Amniotic epithelial cell (primary cell): ENCODE data around the gene TENT5A.

Source experiments
- DNase-seq: peaks from one replicate; pipeline ENCODE4 v3.0.0-alpha.2; 2010; ENCODE audit warnings: low read depth

The TENT5A gene

DNA sequence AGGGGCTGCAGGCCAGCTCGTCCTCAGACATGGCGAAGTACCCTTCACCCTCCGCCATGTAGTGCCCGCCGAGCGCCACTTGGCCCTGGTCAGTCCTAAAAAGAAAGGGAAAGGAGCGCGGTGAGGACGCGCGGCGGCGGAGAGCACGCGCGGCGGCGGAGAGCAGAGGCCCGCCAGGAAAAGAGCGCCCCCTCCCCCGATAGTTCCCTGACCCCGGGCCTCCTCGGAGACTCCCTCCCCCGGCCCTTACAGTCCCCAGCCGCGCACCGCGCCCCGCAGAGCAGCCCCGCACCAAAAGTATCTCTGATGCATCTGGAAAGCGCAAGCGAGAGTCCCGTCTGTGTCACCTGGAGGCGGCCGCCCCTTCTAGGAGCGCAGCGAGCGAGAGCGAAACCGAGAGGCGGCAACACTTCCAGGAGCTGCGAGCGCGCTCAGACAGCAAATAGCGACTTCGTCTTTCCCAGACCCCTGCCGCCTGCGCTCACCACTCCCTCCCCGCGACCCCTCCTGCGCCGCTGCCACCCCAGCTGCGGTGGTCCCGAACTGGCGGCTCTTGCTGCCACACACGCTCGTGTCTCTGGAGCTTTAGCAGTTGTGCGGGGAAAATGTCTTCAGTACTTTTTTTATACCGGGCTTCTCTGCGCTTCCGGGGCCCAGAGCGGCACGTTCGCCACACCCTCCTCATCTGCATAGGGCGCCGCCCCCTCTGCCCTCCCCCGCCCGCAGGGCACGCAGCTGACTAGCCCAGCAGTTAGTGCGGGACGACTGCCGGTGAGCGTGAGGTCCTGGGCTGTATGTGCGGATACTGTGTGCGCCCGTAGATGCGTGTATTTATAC lies at the start of gene TENT5A:
Gene TENT5A, minus strand, starts transcription at position 598 of the 837 bp plus-strand sequence. Its CDS starts 540 bp downstream, at position 58.
- peak; percentile 92 for DNase-seq

DNA sequence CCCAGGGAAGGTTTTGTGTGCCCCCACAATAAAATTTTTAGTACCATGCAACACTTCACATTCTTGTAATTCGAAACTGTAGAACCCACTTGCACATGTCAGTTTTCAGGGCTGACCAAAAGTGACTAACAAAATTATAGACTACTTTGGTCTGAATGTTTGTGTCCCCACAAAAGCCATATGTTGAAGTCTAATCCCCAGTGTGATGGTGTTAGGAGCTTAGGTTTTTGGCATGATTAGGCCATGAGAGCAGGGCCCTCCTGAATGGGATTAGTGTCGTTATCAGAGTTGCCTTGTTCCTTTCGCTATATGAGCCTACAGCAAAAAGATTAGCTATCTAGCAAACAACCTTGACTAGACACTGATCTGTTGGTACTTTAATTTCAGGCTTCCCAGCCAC lies 49.0 kb upstream of the TENT5A start:
- DNase-seq, result no peak

DNA sequence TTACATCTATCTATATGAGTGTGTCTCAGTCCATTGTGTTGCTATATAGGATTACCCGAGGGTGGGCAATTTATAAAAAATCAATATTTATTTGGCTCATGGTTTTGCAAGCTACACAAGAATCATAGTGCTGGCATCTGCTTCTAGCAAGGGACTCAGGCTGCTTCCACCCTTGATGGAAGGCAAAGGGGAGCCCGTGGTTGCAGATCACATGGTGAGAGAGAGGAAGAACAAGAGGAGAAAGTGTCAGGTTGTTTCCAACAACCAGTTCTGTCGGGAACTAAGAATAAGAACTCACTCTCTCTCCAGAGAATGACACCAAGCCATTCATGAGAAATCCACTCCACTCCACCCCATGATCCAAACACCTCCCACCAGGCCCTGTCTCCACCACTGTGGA lies 48.2 kb upstream of the TENT5A start:
- DNase-seq, result no peak

DNA sequence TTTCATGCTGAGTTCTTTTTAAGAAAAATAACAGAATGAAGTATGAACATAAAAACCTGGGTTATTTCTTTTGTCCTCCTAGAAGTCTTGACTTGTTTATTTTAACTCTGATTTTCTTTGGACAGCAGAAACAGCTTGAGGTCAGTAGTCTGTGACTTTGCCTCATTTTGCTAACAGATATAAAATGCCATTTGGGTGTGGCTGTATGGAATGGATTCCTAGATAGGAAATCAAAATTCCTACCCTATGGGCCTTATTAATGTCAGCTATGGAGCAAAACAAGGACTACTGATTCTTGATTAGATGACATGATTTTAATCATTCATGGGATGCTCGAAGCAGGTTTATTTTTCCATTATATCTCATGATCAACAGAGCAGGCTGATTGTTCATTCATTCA lies 46.8 kb upstream of the TENT5A start:
- no peak for DNase-seq

DNA sequence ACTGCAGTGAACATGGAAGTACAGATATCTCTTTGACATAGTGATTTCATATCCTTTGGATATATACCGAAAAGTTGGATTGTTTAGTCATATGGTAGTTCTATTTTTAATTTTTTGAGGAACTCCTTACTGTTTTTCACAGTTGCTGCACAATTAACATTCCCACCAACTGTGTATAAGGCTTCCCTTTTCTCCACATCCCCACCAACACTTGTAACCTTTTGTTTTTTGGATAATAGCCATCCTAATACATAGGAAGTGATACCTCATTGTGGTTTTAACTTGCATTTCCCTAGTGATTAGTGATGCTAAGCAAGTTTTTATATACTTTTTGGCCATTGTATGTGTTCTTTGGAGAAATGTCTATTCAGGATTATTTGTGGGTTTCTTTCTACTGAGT lies 45.1 kb upstream of the TENT5A start:
- no peak for DNase-seq

- no peak for DNase-seq
Observed at GRCh38 chr6:81795890-81796289, 43.4 kb upstream of the TENT5A start.

GRCh38 chr6:81793821-81794475 lies 41.5 kb upstream of the TENT5A start:
- peak; percentile 82 for DNase-seq

GRCh38 chr6:81792826-81793225 lies 40.3 kb upstream of the TENT5A start:
- DNase-seq, result no peak

- no peak for DNase-seq
Observed at GRCh38 chr6:81791756-81792155, 39.3 kb upstream of the TENT5A start.

DNA sequence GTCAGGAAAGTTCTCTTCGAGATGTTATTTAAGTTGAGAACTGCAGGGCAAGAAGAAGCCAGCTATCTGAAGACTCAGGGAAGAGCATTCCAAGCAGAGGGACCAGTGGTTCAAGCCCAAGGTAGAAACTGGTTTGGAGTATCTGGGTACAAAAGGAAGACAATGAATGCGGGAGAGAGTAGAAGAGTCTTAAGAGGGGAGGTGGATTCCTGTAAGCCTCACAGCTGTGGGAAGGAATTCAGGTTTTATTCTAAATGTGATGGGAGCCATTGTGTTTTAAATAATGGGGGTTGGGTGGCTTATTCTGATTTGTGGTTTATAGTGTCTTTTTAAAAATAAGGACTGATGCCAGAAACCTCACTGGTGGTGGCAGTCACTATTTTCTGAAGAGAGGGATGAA lies 37.6 kb upstream of the TENT5A start:
- DNase-seq, result no peak

DNA sequence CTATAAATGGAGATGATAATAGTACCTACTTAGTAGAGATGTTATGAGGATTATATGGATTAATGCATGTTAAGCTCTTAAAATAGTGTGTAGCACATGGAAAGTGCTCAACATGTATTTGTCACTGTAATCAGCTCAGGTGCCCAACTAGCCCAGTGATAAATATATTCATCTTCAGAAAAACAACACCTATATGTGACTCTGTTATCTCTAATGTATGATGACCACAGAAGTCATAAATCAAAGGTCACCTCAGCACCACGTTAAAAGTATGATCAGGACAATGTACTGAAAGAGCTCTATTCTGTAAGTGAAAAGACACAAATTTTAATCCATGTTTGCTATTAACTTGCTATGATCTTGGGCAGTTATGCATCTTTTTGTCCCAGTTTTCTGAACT lies 36.8 kb upstream of the TENT5A start:
- DNase-seq, result no peak

DNA sequence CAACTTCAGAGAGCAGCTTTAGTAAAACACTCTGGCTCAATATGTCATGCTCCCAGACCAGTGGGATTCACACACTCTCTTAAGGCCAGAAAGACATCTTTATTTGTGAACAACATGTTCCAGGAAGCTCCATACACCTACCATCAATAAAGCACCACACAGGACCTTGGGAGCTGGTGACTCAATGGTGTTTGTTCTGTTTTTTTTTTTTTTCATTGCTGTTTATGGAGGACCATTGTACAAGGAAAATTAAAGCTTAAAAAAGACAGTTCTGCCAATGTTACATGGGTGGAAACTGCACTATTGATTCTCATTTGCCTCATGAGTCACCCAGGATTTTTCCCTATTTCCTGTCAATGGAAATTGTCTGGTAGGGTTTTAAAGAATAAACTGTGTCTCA lies 36.3 kb upstream of the TENT5A start:
- DNase-seq, result peak; percentile 67

- DNase-seq, result peak; percentile 69
Observed at GRCh38 chr6:81787313-81788068, 35.0 kb upstream of the TENT5A start.

GRCh38 chr6:81786150-81786549 lies 33.7 kb upstream of the TENT5A start:
- no peak for DNase-seq

DNA sequence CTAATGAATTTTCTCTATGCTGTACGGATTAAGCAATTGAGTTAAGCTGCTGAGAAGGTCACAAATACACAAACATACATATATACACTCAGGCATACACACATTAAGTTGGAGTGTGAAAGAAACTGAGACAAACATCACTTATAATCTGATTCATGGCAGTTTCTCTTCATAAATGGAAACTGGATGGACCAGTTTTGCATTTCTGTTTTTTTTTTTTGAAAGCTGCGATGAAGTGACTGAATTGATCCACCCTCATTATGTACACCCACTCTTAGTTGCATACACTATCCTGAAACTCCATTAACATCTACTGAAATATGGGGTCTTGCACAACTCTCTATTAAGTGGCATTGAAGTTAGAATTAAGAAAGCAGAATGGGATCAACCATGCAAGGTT lies 32.9 kb upstream of the TENT5A start:
- no peak for DNase-seq

GRCh38 chr6:81783893-81784292 lies 31.4 kb upstream of the TENT5A start:
- no peak for DNase-seq

GRCh38 chr6:81781624-81782023 lies 29.1 kb upstream of the TENT5A start:
- no peak for DNase-seq

GRCh38 chr6:81777586-81778268 lies 25.2 kb upstream of the TENT5A start:
- DNase-seq, result no peak

- peak; percentile 66 for DNase-seq
Observed at GRCh38 chr6:81776219-81776618, 23.7 kb upstream of the TENT5A start.

GRCh38 chr6:81774542-81774941 lies 22.1 kb upstream of the TENT5A start:
- DNase-seq, result no peak

DNA sequence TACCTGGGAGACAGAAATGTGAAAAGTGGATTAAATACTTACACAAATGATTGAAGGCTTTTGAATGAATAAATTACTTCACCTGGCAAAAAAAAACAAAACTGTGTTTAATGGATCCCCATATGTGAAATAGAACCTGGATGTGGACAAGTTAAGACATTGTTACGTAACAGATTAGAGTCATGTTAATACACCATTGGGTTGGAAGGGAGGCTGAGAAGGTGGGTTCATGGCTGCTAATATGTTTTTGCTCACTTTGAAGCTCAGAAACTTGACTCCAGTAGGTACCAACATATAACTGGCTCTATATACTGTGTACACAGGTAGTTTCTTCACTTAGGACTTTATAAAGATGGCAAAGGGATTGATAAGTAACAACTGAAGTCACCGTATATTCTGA lies 21.4 kb upstream of the TENT5A start:
- no peak for DNase-seq

DNA sequence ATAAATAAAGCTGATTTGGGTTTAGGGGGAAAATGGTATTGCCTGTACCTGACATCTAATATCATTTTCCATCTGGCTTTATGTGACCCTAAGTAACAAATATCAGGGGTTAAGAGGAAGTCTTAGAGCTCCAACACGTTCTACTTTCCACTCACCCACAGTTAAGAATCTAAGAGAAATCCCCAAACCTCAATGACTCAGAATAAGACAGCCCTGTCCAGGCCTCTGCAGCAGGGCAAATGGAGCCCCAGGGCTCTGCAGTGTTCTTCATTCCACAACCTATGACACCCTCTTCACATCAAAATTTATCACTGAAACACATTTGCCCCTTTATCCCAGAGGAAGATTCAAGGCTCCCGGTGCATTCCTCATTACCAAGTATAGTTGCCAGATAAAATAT lies 20.3 kb upstream of the TENT5A start:
- peak; percentile 67 for DNase-seq
